GM21423 (cell line): ENCODE measurements around the gene ISLR.

Experiments used
- ATAC-seq: cut with Tn5 transposase; IDR thresholded peaks from one replicate; pipeline ENCODE4 v1.9.1; 2021; ENCODE audit warnings: mild to moderate bottlenecking, moderate library complexity; ENCODE audit not compliant: unreplicated experiment

Gene ISLR

DNA sequence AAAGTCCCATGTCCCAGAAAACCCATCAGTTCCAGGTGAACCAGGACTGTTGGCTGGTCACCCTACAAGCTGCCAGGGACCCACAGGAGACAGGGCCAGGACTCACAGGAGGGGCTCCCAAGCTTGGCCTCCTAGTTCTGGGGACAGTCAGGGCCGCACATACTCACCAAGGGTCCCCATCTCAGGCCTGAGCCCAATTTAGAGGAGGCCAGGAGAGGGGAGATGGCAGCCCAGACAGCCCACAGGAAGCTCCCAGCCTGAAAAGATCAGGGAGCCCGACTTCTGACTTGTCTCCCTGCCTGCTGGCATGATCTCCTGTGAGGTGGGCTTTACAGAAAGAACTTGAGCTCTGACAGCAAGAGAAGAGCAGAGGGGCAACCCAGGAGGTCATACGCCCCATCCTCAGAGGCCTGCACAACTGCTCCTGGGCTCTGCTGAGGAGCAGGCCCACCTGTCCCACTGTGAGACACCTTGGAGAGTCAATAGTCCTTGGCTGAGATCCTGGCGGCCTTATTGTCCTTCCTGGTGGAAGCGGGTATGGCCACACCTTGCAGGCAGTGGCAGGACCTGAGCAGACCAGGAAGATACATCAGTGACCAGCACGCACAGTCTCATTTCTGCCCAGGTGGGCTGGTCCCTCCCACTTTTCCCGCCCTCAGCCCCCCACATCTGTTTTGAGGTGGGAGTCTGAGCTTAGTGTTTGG is 2.5 kb upstream of the ISLR start:
- ATAC-seq, result no peak

DNA sequence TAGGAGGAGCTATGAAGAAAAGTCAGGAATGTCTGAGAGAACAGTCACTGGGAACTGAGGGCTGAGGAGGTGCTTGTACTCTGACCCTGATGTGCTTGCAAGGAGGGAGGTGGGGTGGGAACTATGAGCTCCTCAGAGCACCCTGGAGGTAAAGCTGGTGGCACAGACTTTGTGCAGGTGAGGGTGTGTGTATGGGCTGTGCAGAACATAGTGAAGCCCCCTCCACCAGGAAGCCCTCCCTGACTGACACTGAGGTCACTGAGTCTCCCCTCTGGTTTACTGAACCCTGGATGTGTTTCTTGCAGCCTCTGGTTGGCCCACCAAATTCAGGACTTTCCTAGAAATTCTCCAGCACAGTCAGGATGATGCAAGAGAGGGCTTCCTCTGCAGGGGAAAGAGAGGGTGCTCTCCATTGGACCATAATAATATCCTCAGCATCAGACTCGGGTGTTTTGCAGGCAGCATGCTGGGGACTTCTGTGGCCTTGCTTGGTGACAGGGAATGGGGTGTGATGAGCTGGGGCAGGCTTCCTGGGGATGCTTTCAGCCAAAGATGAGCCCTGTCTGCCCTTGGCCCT is 1.5 kb upstream of the ISLR start:
- ATAC-seq, result no peak

DNA sequence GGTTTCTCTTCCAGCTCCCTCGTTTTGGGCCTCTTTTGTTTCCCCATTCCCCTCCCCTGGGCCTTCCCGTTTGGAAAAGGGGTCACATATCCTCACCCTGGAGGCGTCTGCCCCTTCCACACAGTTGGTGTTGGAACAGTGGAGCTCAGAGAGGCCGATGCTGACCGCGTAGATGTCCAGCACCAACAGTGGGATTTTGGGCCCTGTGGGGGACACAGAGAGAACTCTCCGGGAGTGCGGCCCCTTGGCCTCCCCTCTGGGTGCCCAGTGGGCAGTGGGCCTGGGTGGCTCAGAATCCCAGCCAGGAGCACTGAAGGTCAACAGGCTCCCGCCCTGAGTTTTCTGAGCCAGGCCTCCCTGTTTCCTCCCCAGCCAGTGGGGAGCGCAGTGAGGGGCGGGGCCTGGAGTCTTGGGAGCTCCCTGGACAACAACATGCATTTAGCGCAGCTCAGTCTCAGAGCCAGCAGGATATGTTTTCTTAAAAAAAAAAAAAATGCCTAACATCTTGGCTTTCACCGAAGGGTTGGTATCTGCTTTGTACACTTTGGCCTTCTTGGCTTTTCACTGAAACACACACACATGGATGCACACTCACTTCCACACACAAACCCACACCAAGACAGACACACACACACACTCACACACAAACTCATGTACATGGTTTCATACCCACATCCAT is 670 bp upstream of the ISLR start:
- no peak for ATAC-seq

DNA sequence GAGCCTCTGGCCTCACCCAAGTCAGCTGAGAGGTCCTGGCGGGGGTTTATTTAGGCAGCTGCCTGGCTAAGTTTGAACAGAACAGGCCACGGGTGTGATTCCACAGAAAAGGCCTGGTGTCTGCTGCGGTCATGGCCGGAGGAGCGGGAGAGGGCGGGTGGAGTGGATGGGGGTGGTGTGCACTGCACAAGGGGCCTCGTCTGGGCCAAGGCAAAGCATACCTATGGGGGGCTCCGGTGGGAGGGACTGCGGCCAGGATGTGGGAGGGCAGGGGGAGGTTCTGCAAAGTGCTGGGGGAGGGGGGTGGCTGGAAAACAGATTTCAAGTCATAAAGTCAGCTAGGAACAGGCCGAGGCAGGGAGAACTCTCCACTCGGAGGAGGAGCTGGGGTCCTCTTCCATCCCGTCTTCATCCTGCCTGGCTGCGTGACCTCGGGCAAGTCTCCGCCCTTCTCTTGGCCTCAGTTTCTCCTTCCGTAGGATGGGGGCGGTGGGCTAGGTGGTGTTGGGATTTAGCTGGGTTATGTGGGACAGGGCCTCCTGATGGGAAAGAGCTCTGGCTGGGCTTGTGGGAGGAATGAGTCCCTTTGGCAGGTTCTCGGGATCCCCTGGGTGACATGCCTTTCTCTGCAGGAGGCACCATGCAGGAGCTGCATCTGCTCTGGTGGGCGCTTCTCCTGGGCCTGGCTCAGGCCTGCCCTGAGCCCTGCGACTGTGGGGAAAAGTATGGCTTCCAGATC is 878 bp downstream of the ISLR start:
- no peak for ATAC-seq

DNA sequence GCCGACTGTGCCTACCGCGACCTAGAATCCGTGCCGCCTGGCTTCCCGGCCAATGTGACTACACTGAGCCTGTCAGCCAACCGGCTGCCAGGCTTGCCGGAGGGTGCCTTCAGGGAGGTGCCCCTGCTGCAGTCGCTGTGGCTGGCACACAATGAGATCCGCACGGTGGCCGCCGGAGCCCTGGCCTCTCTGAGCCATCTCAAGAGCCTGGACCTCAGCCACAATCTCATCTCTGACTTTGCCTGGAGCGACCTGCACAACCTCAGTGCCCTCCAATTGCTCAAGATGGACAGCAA is 1.4 kb downstream of the ISLR start:
- no peak for ATAC-seq

DNA sequence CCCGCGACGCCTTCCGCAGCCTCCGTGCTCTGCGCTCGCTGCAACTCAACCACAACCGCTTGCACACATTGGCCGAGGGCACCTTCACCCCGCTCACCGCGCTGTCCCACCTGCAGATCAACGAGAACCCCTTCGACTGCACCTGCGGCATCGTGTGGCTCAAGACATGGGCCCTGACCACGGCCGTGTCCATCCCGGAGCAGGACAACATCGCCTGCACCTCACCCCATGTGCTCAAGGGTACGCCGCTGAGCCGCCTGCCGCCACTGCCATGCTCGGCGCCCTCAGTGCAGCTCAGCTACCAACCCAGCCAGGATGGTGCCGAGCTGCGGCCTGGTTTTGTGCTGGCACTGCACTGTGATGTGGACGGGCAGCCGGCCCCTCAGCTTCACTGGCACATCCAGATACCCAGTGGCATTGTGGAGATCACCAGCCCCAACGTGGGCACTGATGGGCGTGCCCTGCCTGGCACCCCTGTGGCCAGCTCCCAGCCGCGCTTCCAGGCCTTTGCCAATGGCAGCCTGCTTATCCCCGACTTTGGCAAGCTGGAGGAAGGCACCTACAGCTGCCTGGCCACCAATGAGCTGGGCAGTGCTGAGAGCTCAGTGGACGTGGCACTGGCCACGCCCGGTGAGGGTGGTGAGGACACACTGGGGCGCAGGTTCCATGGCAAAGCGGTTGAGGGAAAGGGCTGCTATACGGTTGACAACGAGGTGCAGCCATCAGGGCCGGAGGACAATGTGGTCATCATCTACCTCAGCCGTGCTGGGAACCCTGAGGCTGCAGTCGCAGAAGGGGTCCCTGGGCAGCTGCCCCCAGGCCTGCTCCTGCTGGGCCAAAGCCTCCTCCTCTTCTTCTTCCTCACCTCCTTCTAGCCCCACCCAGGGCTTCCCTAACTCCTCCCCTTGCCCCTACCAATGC is 2.0 kb downstream of the ISLR start:
- no peak for ATAC-seq

DNA sequence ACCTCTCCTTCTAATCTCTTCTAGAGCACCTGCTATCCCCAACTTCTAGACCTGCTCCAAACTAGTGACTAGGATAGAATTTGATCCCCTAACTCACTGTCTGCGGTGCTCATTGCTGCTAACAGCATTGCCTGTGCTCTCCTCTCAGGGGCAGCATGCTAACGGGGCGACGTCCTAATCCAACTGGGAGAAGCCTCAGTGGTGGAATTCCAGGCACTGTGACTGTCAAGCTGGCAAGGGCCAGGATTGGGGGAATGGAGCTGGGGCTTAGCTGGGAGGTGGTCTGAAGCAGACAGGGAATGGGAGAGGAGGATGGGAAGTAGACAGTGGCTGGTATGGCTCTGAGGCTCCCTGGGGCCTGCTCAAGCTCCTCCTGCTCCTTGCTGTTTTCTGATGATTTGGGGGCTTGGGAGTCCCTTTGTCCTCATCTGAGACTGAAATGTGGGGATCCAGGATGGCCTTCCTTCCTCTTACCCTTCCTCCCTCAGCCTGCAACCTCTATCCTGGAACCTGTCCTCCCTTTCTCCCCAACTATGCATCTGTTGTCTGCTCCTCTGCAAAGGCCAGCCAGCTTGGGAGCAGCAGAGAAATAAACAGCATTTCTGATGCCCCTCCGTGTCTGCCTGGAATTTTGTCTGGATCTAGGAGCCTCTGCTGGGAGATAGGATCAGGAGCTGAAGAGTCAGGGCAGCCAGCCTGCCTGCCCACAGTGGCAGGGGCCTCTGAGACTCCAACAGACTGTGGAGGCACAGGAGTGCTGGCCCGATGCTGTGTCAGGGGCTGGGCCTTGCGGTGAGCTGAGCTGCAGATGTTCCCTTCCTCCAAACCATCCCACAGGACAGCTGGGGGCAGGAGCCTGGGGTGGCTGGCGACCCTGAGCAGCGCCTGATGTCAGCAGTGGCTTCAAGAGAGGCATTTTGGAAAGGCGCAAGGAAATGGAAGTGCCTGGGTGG is 3.0 kb downstream of the ISLR start:
- no peak for ATAC-seq

DNA sequence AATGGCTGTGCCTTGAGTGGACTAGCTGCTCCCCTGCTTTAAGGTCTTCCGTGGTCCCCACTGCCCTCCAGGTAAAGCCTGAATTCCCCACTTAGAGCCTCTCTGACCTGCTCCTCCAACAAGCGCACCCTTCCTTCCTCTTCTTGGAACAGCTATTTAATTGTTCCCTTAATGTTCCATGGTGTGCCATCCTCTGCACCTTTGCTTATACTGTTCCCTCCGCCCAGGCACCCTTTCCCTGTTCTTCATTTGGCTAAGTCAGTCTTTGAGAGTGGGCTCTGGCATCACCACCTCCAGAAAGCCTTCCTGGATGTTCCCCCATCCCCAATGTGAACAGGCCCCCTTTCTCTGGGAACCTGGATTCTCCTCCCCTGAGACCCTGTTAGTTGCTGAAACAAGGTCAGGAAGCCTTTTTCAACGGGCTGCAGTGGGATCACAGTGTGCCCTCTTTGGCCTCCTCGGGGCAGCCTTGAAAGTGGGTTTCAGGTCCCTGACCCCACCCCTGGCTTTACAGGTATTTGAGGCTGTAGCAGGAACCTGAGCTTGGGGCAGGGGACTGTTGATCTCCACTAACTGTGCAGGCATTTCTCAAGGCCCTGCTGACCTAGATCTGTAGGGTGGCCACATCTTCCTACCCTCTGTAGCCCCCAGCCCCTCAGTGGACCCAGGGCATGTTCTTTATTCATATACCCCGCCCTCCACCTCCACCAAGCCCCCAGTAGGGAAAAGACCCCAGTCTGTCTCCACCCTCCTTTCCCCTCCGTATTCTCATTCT is 5.0 kb downstream of the ISLR start:
- ATAC-seq, result no peak

DNA sequence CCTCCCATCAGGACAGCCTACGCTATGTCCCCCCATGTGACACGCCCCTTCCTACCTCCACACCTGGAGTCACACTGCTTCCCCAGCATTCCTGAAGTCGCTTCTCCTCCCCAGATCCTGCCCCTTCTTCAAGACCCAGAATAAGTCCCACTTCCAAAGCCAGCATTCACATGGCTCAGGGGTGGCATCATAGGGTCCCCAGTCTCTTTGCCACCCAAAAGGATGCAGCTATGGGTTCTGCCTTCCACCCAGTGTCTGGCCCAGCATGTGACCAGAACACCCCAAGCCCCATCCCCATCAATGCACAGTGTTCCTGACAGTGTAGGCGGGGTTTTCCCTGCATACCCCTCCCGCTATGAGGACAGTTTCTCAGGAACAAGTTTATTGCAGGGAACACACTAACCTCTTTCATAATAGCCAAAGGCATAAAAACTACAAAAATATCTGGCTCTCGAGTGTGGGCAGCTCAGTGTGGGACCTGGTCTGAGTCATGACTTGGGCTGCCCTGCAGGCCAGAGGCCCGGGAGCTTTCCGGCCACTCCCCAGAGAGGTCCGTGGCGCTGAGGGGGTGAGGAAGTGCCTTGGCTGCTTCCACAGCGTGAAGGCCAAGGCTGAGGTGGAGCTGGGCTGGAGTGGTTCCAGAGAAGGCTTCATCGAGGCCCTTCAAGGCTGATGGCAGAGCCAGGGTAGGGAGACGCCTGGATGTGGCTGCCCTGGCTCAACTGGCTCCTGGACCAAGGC is 5.8 kb downstream of the ISLR start:
- ATAC-seq, result no peak

DNA sequence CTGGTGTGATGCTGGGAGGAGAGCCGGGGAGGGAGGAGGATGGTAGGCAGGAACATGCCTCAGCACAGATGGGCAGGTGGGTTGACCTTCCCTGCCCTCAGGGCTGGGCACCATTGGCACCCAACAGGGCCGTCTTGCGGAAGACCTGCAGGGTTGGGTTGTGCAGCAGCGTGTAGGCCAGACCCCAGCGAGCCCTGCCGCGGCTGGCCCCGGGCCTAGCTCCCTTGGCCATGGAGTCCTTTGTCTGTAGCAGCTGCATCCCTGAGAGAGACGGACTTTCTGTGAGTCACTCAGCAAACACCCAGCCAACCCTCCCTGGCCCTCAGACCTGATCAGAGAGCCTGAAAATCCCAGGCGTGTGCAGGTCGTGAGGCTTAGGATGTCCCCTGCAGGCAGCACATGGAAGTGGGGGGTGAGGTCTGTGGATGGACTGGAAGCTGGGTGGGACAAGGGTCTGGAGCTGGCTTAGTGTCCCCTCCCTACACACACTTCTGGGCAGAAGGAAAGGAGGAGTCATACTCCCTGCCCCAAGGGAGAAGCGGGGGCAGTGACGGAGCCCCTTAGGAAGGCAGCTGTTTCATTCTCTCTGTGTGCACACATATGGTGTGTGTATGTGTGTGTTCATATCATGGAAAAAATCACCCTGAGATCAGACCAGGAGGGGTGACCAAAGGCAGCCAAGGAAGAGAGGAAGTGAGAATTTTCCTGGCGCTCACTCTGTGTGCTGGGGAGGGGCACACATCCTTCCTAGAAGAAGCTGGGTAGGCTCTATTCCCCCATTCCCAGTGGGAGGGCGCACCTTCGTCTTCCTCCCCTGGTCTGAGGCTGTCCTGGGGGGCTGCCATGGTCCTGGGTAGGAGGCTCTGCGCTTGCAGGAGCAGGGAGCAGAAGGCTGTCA is 6.7 kb downstream of the ISLR start:
- no peak for ATAC-seq

DNA sequence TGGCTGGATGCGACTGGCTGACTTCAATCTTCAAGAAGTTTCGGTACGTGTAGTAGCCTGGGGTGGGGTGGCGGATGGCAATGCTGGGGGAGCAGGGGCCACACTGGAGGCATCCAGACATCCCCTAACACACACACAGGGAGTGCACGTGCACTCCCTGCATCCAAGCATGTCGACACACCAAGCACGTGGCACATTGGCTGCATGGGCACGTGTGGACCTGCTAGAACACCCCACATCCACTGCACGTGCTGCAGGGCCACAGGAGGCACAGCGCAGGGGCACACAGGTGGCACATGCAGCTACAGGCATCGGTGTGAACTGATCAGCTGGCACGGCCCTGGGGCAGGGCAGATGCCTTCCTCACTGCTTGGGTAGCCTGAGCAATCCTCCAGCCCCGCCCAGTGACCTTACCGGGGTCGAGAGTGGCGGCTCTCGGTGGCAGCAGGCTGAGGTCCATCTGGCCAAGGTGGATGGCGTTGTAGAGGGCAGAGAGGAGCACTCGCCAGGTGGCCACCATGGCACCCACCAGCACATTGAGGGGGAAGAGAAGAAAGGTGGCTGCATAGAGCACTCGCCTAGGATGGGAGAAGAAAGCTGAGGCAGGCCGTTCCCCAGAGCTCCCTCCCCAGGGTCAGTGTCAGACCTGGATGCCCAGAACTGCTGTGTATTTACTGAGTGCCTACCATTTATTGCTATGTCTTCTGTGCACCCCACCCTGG is 7.5 kb downstream of the ISLR start:
- no peak for ATAC-seq

DNA sequence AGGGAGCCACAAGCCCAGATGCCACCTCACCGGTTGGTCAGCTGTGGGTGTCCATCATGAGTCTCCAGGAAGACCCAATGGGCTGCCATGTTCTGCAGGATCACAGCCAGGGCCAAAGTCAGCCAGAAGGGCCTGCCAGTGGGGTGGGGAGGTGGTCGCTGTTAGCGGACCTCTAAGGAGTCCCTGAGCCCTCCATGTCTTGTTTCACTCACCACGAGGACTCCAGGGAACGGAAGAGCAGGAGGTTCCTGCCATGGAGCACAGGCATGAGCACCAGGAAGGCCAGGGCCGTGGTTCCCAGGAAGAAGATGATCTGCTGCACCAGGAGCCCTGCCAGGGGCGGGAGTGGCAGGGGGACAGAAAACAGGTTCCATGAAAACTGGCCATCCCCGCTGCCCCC is 8.6 kb downstream of the ISLR start:
- no peak for ATAC-seq

DNA sequence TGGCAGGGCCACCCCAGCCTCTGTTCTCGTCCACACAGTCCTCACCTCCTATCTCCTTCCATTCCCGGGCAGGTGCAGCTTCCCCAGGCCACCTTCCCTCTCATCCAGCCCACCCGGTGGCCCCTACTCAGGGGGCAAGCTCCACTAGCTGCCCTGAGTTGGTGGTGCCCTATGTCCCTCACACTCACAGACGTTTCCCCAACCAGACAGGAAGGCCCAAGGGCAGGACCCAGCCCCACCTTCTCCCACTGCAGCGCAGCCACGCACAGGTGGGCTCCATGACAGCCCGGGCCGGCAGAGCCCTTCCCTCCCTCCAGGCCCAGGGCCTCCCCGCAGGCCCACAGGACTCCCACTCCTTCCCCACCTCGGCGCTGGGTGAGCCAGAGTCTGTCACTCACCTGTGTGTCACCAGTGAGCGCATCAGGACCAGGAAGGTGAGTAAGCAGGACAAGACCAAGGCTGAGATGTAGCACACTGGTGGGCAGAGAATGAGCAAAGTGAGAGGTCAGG is 11.1 kb downstream of the ISLR start:
- no peak for ATAC-seq

DNA sequence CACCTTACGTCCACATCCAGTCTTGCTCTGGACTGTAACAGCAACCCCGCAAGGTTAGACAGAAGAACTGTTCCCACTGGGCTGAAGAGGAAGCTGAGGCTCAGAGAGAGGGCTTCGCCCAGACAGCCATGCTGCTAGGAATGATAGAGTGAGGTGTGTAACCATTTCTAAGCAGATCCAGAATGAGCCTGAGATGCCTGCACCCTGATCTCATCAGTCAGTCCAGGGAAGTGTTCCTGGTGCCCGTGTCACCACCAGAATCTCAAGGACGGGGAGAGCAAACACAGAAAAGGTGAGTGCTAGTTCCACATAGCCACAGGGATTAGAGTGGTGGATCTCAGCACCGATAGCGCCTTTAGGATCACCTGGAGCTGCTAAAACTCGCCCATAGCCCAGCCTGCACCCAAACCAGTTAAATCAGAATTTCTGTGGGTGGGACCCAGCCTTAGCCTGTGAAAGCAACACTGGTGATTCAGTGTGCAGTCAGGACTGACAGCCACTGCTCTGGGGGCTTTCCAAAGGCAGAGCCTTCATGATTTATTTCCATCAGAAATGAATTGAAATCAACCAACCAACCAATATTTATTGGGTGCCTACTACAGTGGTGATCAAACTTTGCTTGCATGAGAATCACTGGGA is 12.3 kb downstream of the ISLR start:
- no peak for ATAC-seq

DNA sequence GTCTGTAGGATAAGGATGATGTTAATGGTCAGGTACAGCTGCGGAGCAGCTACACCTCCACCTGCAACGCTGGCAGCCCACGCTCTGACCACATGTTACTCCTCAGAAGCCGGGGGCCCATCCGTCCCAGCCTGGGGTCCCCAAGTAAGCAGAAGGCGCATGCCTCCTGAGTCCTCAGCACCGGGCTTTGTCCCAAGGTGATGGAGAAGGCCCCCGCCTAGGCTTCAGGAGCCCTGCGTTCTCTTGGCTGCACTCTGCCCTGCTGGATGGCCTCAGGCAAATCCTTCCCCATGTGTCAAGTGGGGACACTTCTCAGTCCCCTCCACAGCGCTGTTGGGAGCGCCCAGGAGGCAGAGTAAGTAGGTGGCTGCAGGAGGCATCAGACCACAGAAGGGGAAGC is 14.7 kb downstream of the ISLR start:
- no peak for ATAC-seq

DNA sequence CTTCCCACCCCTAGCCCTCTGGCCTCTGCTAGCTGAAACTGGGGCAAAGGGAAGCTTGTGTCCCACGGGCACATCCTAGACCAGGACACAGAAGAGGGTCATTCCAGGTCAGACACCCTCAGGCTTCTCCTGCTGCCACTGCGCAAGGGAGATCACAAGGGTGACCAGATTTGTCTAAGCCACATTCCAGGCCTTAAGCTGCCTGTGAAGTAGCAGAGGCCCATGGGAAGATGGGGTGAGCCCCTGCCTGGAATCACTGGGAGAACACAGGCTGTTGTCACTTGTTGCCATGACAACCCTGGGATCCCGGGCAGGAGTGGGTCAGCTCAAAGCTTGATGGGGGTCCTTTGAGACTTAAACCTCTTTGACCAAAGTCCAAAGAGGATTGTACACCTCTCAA is 18.3 kb downstream of the ISLR start:
- no peak for ATAC-seq
